SIG-M5 treated with dmso at 0.1 percent for 504 hours (cell line): ENCODE measurements around the gene OSGEP.

Experiments
- DNase-seq: peaks from one replicate; lab custom pipeline; 2025; ENCODE audit not compliant: unreplicated experiment; lab: John Stamatoyannopoulos, UW

OSGEP gene

DNA sequence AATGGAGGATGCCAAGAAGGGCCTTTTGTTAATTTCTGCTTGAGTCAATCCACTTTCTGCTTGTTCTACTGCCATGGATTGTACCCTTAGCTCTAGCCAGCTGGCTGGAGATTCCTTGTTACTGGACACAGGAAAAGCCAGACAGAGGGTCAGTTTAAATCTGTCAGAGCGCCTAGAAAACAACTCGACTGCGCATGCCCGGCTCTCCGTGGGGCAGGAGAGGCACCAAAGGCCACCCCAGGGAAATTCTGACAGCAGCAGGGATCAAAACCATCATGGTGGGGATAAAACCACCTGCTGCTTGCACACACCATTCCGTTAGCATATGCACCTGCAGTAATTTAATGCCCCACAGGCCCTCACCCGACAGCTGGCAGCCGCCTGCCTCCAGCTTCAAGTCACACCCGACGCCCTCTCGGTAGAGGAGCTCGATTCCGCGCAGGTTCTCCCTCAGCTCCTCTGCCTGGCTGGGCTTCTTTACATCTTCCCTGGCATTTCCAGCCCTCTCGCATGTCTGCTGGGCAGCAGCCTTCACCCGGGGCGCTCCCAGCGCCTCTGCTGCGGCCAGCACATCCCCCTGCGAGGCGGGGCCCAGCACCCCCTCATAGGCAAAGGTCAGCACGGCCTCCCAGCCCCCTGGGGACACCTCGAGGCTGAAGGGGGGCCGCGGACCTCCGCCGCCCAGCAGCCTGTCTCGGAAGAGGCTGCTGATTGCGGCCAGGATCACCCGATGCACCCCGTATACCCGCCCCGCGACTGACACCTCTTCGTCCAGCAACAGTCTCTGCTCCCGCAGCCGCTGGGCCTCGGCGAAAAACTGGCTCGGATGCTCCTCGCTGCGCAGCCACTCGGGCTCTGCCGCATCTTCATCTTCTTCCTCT is 19.7 kb downstream of the OSGEP start:
- DNase-seq = no peak

DNA sequence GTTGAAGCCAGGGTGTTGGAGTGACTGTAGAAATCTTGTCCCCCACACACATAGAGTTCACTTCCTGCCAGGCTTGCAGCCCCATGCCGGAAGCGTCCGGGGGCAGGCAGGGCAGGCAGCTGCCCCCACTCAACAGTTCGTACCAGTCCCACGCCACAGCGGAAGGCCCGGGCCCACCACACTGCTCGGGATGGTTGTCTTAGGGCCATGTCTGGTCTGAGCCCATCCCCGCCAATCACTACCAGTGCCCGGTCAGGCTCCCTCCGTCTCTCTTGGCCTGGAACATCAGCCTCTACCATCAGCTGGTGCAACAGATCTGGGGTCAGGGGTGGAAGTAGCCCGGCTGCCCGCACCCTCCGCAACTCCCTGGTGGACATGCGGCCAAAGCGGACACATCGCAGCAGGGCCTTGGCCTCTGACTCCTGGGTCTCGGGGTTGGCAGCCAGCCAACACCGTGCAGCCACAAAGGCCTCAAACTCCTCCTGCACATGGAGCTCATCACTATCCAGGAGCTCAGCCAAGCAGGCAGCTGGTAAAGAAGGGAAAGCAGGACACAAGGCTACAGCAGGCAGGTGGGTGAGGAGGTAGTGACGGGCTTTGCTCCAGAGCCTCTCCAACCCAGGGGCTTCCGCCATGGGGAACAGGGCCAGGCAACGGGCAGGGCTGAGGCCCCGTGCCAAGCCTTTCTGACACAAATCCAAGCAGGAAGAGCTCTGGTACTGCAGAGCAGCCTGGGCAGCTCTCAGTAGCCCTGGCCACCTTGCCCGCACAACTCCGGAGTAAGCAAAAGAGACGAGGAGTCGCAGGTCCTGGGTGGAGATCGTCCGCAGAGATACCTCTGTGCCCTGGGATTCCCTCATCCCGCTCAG is 24.6 kb downstream of the OSGEP start:
- DNase-seq = no peak

DNA sequence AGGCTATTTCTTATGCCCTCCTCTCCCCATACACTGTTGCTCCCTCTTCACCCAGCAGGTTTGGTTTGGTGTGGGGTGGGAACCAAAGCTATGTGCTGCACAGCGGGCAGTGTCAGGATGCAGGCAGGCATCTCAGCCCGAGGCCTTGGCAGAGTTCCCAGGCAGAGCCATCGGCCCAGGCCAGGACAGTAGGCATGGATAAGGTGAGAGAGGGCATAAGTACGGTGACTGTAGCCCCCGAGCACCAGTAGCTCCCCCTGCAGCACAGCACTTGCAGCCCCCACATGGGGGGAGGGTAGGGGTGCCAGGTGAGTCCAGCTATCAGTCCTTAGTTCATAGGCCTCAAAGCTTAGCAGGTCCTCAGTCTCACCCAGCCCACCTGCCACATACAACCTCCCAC is 25.8 kb downstream of the OSGEP start:
- peak; percentile 20 for DNase-seq

DNA sequence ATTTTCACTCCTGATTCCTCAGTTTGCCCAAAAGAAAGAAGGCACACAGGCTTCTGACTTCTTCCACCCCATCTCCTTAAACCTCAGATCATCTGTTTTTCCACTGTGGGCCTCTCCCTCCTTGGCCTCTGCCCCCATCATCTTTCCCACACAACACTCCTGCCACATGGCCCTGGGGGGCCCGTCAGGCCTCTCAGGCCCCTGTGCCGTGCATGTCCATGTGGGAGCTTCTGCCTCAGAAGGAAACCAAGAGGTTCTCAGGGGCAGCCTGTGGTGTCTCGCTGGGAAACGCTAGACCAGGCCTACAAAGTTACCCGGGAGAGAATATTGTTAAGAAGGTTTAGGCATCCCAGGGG is 26.6 kb downstream of the OSGEP start:
- DNase-seq = no peak

GRCh38 chr14:20427231-20428009 is 27.2 kb downstream of the OSGEP start:
- peak; percentile 95 for DNase-seq

DNA sequence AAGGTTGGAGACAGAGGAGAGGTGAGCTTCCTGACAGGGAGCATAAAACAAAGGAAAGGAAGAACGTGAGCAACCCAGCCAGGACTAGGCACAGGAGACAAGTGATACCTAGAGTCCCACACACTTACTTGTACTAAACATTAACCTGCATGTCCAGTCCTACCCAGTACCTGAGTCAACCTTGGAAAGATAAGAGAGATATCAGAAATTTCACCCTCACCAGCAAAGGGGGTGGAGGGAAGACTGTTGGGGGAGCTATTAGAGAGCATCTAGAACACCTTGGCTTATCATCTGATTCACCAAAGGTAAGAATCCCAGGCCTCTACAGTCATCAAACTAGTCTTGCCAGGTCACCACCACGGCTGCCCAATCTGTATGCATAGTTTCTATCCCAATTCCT is 29.8 kb downstream of the OSGEP start:
- DNase-seq = no peak

GRCh38 chr14:20422886-20423285 is 31.7 kb downstream of the OSGEP start:
- no peak for DNase-seq

- DNase-seq = no peak
Measured at GRCh38 chr14:20421267-20421666, 33.3 kb downstream of the OSGEP start.

DNA sequence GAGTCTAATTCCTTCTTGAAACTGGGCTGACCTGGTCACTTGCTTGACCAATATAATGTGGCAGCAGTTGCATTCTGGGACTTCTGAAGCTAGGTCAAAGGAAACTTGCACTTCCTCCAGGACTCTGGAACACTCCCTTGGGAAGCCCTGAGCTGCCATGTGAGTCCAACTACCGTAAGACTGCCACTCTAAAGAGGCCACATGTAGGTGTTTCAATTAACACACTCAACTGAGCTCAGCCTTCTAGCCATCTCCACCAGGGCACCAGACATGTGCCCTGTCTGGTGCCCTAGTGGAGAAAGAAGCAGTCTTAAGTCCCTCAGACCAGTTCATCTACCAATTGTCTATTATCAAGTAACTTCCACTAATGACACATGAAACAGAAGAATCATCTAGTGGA is 35.2 kb downstream of the OSGEP start:
- DNase-seq = no peak

DNA sequence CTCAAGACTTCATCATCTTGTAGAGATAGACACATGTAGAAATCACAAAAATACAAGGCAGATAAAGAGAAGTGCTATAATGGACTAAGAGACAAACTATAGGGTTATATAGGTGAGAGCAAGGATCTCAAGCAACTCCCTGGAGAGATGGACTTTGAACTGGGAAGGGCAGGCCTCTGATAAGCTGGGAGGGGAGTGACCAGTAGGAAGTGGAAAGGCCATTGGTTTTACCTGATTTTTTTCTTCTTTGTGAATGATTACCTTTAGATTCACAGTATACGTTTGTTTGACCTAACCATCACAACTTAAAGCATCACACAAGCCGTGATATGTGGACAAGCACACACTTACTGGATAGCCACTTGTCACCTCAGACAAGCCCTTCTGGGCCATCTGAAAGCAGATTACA is 36.1 kb downstream of the OSGEP start:
- no peak for DNase-seq

DNA sequence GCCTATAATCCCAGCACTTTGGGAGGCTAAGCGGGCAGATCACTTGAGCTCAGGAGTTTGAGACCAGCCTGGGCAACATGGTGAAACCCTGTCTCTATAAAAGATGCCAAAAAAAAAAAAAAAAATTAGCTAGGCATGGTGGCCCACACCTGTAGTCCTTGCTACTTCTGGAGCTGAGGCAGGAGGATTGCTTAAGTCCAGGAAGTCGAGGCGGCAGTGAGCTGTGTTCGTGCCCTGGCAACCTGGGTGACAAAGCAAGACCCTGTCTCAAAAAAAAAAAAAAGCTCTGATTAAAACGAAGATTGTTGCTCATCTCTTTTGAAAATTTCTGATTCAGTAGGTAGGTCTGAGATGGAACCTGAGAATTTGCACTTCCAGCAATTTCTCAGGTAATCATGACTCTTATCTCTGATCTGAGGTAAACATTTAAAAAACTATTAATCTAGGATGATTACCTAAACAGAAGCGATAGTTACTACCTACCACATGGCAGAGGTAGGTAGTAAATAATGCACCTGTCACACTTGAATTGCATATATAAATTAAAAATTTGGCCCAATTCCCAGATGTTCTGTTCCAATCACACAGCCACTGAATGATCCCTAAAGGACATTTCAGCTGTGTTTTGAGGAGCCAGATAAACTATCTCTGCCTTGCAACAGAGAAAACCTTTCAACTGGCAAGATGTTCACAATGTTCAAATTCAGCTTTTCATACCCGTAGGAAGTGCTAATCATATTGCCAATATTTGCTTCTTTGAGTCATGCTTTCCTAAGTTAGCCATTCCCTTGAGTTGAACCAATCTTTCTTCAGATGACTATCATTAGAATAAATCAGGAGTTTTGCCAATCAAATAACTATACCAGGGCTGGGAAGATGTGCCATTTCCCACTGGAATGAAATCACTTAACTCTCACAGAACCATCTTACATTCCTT is 37.1 kb downstream of the OSGEP start:
- no peak for DNase-seq

DNA sequence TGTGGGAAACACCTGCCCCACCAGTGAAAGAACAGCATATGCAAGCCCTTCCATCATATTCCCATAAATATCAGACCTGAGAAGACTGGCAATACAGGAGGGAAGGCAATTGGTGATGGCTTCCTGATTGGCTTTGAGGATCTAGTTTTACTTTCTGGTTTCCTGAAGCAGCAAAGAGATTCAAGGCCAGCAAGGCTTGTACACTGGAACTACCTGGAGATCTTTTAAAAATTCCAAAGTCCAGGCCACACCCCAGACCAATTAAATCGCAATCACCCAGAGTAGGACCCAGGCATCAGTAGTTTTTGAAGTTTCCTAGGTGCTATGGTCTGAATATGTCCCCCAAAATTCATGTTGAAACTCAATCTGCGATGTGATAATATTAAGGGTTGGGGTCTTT is 38.4 kb downstream of the OSGEP start:
- no peak for DNase-seq

DNA sequence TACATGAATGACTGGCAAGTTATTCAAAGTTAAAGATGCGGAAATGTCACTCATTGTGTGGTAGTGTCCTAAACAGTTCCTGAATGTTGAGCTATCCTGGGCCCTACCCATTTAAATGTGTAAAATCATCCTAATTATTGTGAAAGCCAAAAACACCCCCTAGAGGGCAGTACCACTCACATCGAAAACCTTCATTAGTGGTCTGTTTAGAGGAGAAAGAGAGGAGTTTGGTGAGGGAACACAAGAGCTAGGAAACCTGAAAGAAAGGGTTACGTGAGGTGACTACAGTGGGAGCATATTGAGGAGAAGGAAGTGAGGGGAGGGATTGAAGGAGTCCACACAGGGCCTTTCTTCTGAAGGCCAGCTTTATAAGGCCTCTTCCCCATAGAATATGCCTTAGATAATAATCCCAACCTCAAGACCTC is 38.8 kb downstream of the OSGEP start:
- DNase-seq = peak; percentile 88

GRCh38 chr14:20413744-20414082 is 40.9 kb downstream of the OSGEP start:
- peak; percentile 62 for DNase-seq

DNA sequence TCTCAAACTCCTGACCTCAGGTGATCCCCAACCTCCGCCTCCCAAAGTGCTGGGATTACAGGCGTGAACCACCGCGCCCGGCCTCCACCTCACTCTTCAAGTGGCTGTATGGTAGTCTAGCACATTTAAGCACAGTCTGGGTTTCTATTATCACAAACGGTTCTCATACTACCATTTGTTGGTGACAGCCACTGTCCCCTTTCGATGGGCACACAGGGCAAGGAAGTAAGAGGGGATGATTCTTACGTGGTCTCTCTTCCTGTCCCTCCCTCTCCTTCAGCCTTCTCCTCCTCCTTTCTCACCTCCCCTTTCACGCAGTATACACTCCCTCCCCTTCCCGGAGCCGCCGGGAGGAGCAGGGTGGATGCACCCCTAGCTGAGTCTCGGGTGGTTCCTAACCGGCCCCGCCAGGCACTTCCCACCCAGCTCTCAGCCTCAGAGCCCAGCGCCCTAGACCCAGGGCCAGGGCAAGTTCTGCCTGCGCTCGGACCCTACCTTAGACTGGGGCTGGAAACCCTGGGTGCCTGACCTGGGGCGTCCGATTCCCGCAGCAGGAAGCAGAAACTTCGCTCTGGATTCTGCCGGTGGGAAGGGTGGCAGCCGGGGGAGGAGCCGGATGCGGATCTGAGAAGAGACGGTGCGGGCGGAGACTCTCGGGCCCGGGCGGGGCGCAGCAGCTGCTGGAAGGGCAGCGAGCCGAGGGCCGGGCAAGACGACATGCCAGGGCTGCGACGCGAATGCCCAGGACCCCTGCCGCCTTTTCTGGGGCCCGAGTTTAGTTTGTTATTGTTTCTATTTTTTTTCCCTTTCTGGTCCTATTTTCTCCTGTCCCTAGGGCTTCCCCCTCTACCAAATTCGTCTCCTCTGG is 41.5 kb downstream of the OSGEP start, which contains the start of gene TEP1:
TEP1 (minus strand) TSS at position 626 of the 868 bp plus-strand sequence. CDS start 5,062 bp downstream, outside the sequence.
- DNase-seq = peak; percentile 74

DNA sequence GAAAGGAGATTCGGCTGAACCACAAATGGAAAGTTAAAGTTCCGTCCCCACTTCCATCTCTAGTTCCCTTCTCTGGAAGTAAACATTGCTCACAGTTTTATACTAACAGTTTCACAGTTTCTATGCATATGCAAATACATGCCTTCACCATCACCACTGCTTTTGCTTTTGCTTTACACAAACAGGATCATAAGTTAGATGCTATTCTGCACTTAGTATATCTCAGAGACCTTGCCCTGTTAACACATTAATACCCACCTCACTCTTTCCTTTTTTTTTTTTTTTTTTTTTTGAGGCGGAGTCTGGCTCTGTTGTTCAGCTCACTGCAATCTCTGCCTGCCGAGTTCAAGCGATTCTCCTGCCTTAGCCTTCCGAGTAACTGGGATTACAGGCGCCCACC is 42.2 kb downstream of the OSGEP start:
- DNase-seq = no peak

DNA sequence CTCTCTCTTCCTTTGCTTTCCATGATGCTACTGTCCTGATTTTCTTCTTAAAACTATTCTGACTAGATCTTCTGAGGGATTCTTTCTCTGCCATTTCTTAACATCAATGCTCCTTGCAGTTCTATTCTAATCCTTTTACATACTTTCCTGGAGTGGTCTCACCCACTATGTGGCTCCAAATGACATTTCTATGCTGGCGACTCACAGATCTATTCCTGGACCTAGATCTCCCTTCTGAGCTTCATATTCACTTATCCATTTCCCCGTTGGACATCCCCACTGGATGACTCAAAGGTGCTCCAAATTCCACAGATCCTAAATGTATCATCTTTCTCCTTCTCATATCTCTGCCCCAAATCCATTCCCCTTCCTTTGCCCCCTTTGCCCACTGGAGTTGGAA is 45.4 kb downstream of the OSGEP start:
- DNase-seq = no peak

- DNase-seq = no peak
Measured at GRCh38 chr14:20403521-20403920, 51.1 kb downstream of the OSGEP start.

- peak; percentile 43 for DNase-seq
Measured at GRCh38 chr14:20400965-20401593, 53.5 kb downstream of the OSGEP start.
